Pons (tissue), 1 donor: ENCODE data around the gene EFHD1.
"Not testable (repeated sequence)": the region's sequence is repeated elsewhere in the genome, so short reads cannot be mapped to it uniquely, and the experiment has no call there.

Source experiments
- DNase-seq: peaks from one replicate; pipeline ENCODE4 v3.0.0-alpha.2; 2016; ENCODE audit warnings: low spot score

EFHD1 gene

DNA sequence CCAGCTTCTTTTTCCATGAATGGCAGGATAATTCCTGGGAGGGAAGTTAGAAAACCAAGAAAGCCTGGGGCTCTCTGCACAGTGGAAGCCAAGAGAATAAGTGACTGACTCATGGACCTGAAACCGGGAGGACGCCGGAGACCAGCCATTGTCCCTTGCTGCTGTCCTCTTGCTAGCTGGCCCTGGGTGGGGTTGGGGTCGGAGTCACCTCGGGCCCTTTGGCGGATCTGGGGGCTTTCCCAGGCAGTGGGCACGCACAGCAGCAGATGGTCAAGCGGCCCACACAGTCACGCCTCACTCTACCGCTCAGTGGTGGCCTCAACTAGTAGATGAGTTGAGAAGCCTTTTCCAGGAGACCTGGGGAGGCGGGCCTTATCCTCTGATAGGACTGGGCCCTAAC, 15.6 kb downstream of the EFHD1 start:
- no peak for DNase-seq

DNA sequence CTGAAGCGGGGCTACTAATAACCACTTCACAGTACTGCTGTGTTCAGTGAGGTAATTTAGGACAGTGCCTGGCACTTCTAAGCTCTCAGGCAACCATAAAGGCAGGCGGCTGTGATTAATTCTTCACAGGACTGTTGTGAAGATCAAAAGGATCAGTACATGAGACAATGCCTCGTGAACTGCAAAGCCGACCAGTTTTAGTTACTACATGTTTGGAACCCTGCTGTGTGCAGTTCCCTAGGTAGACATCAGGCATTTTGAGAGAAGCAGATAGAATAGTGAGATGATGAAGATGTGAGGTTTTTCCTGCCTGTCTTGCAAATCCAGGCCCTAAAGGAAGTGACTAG, 19.1 kb downstream of the EFHD1 start:
- DNase-seq, result peak; percentile 63

DNA sequence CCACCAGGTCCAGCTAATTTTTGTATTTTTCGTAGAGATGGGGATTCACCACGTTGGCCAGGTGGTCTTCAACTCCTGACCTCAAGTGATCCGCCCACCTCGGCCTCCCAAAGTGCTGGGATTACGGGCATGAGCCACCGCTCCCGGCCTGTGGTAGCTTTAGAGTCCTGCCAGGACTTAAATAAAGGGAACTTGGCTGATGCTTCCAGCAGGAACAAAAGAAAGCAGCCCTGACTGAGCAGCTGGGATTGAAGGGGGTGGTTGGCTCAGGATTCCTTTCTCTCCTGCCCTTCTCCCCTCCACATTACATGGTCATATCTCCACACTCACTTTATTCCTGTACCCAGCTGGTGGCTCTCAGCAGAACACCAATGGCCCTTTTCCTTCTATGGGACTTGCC, 20.0 kb downstream of the EFHD1 start:
- DNase-seq, result no peak

DNA sequence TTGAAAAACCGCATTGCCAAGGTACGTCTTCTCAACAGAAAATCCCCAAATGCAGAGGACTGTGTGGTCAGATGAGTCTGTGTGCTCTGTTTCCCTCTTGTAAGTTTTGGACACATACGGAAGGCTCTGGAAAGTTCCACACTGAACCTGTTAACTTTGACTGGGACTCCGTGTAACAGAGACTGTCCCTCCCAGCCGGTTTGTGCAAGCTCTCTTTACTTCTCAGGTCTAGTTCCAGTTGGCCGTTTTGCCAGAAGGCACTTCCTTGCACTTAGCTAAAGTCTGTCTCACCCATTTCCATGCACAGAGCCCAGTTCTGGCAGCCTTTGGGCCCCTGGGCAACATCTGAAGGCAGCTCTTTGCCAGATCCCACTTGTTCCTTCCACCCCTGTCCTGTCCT, 22.0 kb downstream of the EFHD1 start:
- peak; percentile 61 for DNase-seq

DNA sequence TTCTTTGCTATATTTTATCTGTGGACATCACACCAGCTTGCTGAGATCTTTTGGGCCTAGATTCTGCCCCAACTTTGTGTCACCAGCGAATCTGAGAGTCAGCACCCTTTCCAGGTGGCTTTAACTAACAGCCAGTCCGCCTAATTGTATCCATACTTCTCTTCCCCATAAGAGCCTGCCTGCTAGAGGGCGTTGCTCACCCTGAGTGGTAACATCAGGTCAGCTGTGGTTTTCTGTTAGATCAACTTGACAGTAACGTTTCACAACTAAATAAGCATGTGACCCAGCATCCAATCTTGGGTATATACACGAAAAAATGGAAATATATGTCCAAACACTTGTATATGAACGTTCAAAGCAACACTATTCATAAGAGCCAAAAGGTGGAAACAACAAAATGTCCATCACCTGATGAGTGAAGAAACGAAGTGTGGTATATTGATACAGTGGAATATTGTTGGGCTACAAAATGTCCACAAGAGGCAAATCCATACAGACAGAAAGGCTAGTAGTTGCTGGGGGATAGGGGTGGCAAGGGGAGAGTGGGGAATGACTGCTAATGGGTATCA, 24.9 kb downstream of the EFHD1 start:
- DNase-seq, result peak; percentile 63

DNA sequence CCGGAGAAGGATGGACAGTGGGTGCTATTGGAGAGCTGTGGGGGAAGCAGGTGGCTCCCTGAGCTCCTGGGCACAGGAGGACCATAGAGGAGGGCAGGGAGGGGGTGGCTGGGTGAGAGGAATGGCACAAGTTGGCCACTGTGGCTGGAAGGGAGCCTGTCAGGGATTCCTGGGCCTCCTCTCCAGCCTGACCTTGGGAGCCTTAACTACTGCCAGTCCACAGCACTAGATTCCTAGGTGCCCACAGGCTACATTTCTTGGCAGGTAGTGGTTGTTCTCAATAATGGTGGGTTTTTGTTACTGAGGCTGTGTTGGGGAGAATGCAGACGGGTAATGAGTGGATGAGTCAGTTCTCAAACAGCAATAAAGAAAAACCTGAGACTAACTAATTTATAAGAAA, 26.0 kb downstream of the EFHD1 start:
- DNase-seq, result no peak

DNA sequence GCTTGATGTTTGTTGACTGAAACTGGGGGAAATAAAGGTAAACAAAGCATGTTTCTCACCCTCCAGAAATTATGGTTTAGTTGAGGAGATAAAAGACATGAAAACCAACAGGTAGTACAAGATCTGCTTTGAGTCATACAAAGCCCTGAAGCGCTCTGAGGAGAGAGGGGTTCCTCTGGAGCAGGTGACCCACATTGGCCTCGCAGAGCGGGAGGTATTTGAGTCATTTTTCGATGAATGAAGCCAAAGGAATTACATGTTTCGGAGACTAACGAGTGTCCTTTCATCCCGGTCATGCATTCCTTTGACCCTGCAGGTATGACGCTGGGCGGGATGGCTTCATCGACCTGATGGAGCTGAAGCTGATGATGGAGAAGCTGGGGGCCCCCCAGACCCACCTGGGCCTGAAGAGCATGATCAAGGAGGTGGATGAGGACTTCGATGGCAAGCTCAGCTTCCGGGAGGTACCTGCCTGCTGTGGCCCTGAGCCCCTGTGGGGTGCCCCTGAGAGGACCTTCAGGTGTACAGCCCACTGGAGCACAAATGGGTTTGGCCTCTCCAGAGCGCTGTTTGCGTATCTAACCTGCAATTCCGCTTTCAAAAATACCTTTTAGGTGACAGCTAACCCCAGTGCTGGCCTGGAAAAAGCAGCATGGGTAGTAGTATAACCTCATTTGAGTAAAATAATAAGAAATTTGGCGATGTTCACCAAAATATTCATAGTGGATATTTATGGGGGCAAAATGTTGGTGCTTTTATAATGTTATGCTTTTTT, 29.3 kb downstream of the EFHD1 start:
- no peak for DNase-seq

DNA sequence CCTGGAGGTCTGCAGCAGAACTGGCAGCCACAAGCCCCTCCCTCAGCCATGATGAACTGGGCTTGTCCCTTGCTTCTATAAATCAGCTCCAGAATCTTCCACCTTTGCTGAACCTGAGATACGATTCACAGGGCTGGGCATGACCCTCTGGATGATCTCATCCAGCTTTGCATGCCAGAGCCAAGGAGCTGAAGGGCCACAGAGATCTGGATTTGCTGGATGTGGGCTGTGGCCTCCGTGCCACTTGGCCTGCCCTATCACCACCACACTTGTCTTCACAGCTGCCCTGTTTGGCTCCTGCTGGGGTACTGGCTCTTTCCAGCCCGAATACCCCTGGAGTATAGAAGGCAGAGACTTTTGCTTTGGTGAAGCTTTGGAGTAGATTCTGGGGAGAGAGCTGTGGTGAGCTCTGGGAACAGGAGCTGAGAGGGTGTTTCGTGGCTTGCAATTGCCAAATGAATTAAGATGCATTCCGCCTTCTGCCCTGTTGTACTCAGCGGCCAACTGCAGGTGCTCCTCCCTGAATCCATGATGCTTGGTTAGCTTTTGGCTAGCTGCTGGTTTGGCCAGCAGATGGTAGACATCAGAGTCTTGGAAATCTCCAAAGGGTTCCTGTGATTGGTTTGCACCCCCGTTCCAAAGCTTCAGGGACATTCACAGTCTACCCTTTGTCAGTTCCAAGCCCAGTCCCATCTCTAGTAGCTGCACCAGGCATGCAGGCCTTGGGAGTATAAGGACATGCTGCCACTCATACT, 32.8 kb downstream of the EFHD1 start:
- no peak for DNase-seq

DNA sequence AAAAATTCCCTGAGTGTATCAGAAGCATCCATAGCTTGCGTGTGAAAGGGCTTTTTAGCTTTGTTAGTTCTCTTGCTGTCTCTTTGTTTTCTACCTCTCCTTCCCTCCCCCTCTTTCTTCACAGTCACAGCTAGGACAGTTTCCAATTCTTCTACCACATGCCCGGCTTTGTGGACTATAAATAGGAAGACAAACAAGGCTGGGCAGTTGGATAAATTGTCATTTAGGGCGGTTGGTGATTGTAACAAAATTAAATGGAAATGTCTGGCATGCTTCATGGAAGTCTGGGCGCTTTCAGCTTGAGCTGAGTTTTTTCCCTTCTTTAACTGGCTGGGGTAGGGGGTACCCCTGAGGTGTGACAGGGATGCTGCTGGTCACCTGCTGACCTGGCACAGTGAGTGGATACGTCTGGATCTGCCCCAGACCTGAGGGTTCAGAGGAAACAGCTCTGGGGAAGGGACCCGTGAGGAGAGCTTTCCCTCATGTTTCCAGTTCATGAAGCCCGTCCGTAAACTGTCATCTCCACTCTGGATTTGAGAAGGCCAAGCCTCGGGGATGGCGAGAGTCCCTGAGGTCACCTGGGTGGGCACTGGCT, 34.7 kb downstream of the EFHD1 start:
- peak; percentile 98 for DNase-seq

DNA sequence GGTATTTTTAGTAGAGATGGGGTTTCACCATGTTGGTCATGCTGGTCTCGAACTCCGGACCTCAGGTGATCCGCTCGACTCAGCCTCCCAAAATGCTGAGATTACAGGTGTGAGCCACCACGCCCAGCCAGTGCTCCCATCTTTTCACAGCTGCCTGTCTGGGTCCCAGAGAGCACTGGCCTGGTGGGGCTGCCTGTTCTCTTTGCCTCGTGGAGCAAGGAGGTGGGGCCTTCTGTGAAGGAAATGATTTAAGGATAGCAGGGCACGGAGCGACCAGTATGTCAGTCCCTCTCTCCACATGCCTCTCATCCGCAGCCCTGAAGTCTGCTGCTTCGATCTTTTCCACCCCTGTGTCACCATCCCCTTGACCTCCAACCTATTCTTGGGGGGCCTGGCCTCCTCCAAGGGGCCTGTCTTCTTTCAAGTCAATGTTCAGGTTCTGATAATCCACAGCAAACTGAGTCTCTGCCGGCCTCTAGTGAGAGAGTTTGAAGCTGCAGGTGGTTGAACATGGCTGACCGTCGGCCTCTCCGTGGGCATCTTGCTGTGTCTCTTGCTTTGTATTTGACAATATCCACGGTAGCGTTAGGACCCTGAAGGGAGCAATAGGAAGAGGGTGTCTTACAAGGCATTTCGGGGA, 35.5 kb downstream of the EFHD1 start:
- DNase-seq, result peak; percentile 82

DNA sequence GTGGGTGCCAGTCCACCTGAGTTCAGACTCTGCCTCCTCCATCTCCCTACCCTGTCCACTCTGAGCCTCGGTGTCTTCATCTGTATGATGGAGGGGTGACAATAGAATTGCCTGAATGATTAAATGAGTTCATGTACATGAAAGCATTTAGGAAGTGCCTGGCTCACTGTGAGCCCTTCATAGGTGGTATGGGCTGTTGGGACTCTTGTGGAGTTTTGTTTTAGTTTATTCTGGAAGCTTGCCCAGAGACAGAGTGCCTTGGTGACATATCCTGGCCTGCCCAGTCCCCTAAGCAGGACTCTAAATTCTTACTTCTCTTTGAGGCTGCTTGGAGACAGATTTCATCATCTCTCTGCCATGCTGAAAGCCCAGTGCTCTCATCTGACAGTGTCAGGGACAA, 39.2 kb downstream of the EFHD1 start:
- DNase-seq, result no peak

DNA sequence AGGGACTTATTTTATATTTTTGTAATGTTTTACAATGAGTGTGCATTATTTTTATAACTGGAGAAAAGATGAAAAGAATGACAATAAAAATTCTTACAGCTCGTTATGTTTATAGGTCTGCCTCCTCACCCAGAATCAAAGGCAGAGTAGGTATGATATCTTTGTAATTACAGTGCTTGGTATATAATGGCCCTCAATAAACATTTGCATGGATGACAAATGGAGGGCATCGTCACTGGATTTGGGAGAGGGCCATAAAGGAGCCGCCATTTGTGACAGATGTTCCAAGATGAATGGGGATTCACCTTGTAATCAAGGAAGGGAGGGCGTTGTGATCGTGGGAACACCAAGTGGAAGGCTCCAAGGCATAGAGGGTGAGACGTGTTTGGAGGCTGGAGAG, 41.1 kb downstream of the EFHD1 start:
- no peak for DNase-seq

DNA sequence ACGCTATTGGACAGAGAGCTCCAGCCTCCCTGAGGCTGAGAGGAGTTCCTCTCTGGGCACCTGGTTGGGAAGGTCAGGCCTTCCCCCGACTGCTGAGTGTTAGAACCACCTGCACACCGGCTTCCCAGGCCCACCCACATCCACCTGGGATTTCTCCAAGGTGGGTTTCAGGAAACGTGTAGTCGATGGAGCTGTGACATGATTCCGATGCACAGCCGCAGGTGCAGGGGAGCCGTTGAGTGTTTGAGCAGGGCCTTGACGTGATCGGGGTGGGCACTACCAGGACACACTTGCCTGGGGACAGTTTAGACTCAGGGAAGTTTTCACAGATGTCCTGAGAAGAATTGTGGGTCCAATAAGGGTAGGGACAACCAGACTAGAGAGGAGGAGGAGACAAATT, 42.0 kb downstream of the EFHD1 start:
- DNase-seq, result no peak

DNA sequence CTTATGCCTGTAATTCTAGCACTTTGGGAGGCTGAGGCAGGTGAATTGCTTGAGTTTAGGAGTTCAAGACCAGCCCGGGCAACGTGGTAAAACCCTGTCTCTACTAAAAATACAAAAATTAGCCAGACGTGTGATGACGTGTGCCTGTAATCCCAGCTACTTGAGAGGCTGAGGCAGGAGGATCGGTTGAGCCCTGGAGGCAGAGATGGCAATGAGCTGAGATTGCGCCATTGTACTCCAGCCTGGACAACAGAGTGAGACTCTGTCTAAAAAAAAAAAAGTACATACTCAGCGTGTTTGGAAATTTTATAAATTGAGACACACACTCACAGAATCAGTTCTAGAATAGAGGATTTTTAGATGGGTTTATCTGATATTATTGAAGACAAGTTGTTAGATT, 46.6 kb downstream of the EFHD1 start:
- DNase-seq, result no peak

DNA sequence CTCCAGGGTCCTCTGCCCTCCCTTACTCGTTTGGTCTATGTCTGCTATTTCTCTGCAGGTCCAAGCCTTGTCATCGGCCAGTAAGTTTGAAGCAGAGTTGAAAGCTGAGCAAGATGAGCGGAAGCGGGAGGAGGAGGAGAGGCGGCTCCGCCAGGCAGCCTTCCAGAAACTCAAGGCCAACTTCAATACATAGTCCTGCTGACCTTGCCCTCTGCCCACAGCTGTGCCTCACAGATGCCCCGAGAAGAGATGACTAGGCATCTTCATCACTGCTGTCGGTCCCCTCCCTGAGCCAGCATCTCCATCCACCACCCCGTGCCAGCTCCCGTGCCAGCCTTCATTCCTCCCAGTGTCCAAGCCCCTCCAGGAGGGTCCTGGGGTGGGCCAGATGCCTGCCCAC, 48.1 kb downstream of the EFHD1 start:
- DNase-seq, result no peak

DNA sequence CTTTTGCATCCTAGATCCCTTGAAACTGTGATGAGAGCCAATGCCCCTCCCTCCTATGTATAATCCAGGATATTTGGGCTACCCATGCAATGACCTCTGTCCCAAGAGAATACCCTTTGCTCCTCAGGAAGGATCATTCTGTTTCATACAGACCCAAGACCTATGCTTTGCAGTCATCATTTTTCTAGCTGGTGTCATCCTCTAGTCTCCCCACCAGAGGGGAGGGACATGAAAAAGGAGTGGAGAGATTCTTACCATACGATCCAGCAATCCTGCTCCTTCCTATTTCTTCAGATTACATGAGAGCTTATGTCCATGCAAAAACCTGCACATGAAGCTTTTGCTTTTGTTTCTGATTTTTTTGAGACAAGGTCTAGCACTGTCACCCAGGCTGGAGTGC, 50.0 kb downstream of the EFHD1 start:
- DNase-seq, result no peak

DNA sequence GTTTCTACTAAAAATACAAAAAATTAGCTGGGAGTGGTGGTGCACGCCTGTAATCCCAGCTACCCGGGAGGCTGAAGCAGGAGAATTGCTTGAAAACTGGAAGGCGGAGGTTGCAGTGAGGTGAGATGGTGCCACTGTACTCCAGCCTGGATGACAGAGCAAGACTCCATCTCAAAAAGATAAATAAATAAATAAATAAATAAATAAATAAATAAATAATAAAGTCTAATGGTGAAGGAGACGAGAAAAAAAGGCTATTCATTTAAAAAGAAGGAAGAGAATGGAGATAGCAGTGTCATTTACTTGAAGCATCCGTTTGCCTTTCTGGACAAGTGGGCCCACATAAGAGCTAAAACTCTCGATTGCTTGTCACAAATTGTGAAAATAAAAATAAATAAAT, 52.0 kb downstream of the EFHD1 start:
- not testable (repeated sequence) for DNase-seq

DNA sequence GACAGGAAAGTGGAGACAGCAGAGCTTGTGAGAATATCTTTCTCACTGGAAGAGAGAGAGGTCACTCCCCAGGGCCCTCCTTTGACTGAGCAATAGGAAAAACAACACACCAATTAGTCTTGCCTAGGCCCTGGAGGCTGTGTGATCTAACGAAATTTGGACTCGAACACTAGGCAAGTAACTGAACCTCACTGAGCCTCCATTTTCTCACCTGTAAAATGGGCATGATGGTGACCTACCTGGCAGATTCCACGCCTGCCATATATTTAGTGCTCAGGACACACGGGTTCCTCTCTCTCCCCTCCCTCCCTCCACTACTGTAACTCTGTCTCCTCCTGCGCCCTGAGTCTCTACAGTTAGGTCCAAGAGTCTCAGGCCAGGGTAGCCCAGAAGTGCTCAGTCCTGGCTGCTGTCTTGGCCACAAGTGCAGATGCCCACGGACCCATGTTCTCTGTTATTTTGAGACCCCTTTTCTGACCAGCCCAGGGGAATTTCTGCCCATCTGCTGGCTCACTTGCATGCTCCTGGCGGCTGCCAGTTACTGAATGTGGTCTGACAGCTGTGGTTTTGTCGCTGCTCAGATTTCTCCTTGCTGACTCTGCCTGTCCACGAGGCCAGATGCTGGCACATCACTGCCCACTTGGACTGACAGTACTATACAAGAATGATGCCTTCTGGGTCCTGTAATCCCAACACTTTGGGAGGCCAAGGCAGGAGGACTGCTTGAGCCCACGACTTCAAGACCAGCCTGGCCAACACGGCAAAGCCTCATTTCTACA, 54.2 kb downstream of the EFHD1 start:
- no peak for DNase-seq

DNA sequence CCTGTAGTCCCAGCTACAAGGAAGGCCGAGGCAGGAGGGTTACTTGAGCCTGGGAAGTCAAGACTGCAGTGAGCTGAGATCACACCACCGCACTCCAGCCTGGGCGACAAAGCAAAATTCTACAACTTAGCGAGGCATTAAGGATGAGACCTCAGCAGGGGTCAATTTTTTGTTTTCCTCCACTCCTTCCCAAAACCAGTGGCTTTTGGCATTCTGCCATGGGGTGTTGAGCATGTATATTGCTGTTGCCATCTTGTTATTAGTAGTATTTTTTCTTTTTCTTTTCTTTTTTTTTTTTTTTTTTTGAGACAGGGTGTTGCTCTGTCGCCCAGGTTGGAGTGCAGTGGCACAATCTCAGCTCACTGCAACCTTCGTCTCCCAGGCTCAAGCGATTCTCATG, 54.8 kb downstream of the EFHD1 start:
- DNase-seq, result no peak

DNA sequence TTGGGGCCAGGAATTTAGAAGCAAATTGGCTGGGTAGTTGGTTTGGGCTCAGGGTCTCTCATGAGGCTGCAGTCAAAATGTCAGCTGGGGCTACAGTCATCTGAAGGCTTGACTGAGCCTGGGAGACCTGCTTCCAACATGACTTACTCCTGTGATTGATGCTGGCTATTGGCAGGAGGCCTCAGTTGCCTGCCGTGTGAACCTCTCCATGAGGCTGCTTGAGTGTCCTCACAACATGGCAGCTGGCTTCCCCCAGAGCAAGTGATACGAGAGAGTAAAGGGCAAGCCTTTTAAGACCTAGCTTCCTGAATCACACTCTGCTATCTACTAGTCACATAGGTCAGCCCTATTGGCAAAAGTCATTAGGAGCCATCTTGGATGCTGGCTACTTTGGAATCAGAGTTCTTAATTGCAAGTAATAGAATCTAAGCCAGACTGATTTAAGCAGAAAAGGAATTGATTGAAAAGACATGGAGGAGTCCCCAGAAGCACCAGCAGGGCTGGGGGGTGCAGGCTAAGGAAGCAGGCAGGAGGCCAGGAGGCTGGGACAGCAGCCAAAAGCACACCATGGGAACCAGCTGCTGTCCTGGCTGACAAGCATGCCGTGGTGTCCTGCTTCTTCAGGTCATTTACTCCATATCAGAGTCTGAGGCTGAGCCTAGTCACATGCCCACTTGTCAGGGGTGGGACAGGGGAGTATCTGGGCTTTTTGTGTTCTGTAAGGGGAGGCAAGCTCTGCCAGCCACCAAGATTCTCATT, 55.9 kb downstream of the EFHD1 start:
- DNase-seq, result no peak

DNA sequence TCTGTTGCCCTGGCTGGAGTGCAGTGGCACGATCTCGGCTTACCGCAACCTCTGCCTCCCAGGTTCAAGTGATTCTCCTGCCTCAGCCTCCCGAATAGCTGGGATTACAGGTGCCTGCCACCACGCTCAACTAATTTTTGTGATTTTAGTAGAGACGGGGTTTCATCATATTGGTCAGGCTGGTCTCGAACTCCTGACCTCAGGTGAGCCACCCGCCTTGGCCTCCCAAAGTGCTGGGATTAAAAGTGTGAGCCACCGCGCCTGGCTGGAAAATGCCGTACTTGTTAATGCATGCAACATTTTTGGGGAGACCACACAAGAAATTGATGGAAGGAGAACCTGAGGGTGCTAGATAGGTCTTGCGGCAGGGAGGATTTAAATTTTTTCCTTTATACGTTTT, 57.7 kb downstream of the EFHD1 start:
- not testable (repeated sequence) for DNase-seq
